ENCODE data around the gene FDX2. TPM values are rescaled to one million over a fixed set of nuclear protein-coding genes. Genes with fewer than 3 reads are reported as not detected.

Gene FDX2
- total and polyA plus RNA-seq, 2 of the 8 experiments (the other 6 are each of a cell fraction or from before 2014, with no cell fraction given): 27.0 to 64.4 TPM

DNA sequence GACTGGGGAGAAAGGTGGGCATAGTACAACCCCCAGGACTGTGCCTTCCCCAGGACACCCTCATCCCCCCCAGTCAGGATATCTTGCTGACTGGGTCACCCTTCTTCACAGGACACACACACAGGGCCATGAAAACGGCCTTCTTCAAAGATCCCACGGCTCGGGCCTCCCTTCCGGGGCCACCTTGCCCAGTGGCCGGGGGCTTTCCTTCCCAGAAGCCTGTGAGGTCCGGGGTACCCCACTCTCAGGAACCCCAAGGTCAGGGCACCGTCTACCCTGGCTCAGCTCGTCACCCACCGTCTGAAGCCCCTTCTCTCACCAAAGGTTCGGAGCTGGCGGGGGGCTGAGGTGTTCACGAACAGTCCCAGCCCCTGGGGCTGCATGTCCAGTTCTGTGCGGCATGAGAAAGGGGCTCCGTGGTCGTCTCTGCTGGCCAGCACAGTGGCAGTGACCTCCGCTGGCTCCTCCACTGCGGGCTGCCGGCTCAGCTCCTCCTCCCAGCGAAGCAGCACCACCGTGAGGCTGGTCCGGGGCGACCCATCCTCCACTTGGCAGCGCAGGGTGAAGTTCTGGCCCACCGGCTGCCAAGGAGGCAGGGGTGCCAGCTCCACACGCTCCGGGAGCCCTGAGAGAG, 19.7 kb upstream of the FDX2 start:
- Histone ChIP-seq H2BK120ac (replicated peaks; ENCODE audit: low read depth, low read length) (no peak overlapping the region), H3K23me2 (ENCODE audit: low read depth, low read length) (peaks cover 13% of the 10 kb centered on the region), H2BK5ac (ENCODE audit: low read depth, low read length) (no peak overlapping the region), H2BK20ac (ENCODE audit: low read length) (no peak overlapping the region), H3K9ac (replicated peaks in 1 of 4; ENCODE audit: extremely low read depth in 1 of 4, low read depth in 3 of 4, low read length in 3 of 4) (no peak overlapping the region), H2BK15ac (ENCODE audit: low read length) (no peak overlapping the region), H2AFZ (ENCODE audit: low read length) (no peak overlapping the region), H4K8ac (ENCODE audit: extremely low read depth, insufficient read depth, low read length) (no peak overlapping the region; the same call in 1 of the 2 replicates), H4K20me1 (replicated peaks in 1 of 2; ENCODE audit: control insufficient read depth in 1 of 2, insufficient read depth in 2 of 2, low read length in 2 of 2) (peaks cover 6 to 8% of the 10 kb centered on the region in 2 experiments), H2AK5ac (ENCODE audit: low read depth, low read length) (no peak overlapping the region), H3K4ac (replicated peaks; ENCODE audit: insufficient read length, low read depth, low read length) (no peak overlapping the region), H3K23ac (ENCODE audit: insufficient read length) (no peak overlapping the region), H3K79me2 (ENCODE audit: control insufficient read depth in 1 of 2, insufficient read depth in 2 of 2, low read length in 2 of 2) (peaks cover 5 to 19% of the 10 kb centered on the region in 2 experiments), H3K18ac (ENCODE audit: extremely low read depth, low read length) (no peak overlapping the region; the same call in 1 of the 2 replicates), H3K9me3 (ENCODE audit: insufficient read depth in 2 of 2, low read depth in 1 of 2, low read length in 1 of 2) (no peaks in the 10 kb centered on the region), H3K79me1 (ENCODE audit: low read depth, low read length) (peaks cover 5% of the 10 kb centered on the region), H3K4me2 (ENCODE audit: insufficient read depth in 1 of 2, low read depth in 2 of 2, low read length in 2 of 2) (peak overlapping the region; percentile 91 to 93), H3K27me3 (replicated peaks in 1 of 4; ENCODE audit: control insufficient read depth in 3 of 4, extremely low read depth in 1 of 4, insufficient read depth in 3 of 4, low read length in 3 of 4) (peaks cover 0 to 3% (median 0%) of the 10 kb centered on the region in 4 experiments; a peak in 2 of 7 replicates), H3K56ac (replicated peaks; ENCODE audit: insufficient read length, low read depth, low read length) (no peak overlapping the region), H3K4me1 (replicated peaks in 1 of 4; ENCODE audit: control insufficient read depth in 3 of 4, insufficient read depth in 4 of 4, low read length in 3 of 4) (peaks cover 0 to 24% (median 11%) of the 10 kb centered on the region in 4 experiments; a peak in 6 of 7 replicates), H3K36me3 (ENCODE audit: control insufficient read depth in 2 of 4, insufficient read depth in 4 of 4, low read length in 3 of 4) (peaks cover 0 to under 1% (median 0%) of the 10 kb centered on the region in 4 experiments; a peak in 2 of 8 replicates), H3K4me3 (ENCODE audit: extremely low read depth in 1 of 4, insufficient read depth in 2 of 4, low read depth in 3 of 4, low read length in 4 of 4) (peak overlapping the region in 1 of 4 experiments; percentile 89; a peak in 2 of 8 replicates), H4K5ac (ENCODE audit: insufficient read length, low read depth, low read length) (no peak overlapping the region), H3K27ac (ENCODE audit: low read depth, low read length) (no peak overlapping the region), H3K14ac (ENCODE audit: insufficient read length) (no peak overlapping the region), H2BK12ac (ENCODE audit: low read depth, low read length) (no peak overlapping the region), H4K91ac (replicated peaks; ENCODE audit: insufficient read length, low read length) (no peak overlapping the region)
- ChIA-PET POLR2A (ENCODE audit: partially characterized antibody) (interaction anchor here (0.7 to 6.8 kb wide), 9 partner anchors 8 to 141 kb away, joined by 3 to 104 read pairs (median 9); partner anchors contain the start of genes DNMT1, FDX2, ICAM1 and TYK2), CTCF (ENCODE audit: partially characterized antibody) (interaction anchor here (0.5 to 4.9 kb wide), 16 partner anchors 9 to 374 kb away, joined by 3 to 21 read pairs (median 4); partner anchors contain the start of genes CDC37, ICAM1 and ICAM4)
- FAIRE-seq: no peak
- DNase-seq (ENCODE audit: low read depth in 1 of 2, low spot score in 2 of 2): peak in 1 of 2 experiments; percentile 61
- no peak for TF ChIP-seq POLR2A (IDR thresholded peaks at IDR 0.05; ENCODE audit: control extremely low read depth in 1 of 2, low read depth in 2 of 2, low read length in 2 of 2)
- TF ChIP-seq, protein P1, sequence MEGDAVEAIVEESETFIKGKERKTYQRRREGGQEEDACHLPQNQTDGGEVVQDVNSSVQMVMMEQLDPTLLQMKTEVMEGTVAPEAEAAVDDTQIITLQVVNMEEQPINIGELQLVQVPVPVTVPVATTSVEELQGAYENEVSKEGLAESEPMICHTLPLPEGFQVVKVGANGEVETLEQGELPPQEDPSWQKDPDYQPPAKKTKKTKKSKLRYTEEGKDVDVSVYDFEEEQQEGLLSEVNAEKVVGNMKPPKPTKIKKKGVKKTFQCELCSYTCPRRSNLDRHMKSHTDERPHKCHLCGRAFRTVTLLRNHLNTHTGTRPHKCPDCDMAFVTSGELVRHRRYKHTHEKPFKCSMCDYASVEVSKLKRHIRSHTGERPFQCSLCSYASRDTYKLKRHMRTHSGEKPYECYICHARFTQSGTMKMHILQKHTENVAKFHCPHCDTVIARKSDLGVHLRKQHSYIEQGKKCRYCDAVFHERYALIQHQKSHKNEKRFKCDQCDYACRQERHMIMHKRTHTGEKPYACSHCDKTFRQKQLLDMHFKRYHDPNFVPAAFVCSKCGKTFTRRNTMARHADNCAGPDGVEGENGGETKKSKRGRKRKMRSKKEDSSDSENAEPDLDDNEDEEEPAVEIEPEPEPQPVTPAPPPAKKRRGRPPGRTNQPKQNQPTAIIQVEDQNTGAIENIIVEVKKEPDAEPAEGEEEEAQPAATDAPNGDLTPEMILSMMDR (IDR thresholded peaks at IDR 0.05; ENCODE audit: control extremely low read depth in 1 of 3, insufficient read depth in 1 of 3, low read depth in 1 of 3, low read length in 3 of 3): peak in 2 of 3 experiments; percentile 19 to 28; a peak in 3 of 4 replicates
- TF ChIP-seq RAD21 (IDR thresholded peaks at IDR 0.05 in 1 of 2, conservative IDR thresholded peaks at IDR 0.05 in 1 of 2; ENCODE audit: low read depth in 2 of 2, low read length in 2 of 2): peak; percentile 2 to 48; a peak in 2 of 4 replicates
- 66% methylated on average over 23 of the region's 26 CpGs; no CpG with 5 or more reads in 1 of the 2 experiments for WGBS, 2 experiments (ENCODE audit: extremely low coverage in 1 of 2, insufficient coverage in 1 of 2, insufficient read length in 1 of 2, insufficient replicate concordance in 2 of 2, low coverage in 1 of 2, low lambda C conversion rate in 2 of 2, missing lambda C conversion rate in 1 of 2)
